ENCODE measurements around the gene PPP2R3B. TPM values are rescaled to one million over a fixed set of nuclear protein-coding genes. Genes with fewer than 3 reads are reported as not detected.

PPP2R3B gene
- polyA plus RNA-seq, 1 donor (not counting 4 experiments of a cell fraction or from before 2014, with no cell fraction given) = 6.6 TPM

DNA sequence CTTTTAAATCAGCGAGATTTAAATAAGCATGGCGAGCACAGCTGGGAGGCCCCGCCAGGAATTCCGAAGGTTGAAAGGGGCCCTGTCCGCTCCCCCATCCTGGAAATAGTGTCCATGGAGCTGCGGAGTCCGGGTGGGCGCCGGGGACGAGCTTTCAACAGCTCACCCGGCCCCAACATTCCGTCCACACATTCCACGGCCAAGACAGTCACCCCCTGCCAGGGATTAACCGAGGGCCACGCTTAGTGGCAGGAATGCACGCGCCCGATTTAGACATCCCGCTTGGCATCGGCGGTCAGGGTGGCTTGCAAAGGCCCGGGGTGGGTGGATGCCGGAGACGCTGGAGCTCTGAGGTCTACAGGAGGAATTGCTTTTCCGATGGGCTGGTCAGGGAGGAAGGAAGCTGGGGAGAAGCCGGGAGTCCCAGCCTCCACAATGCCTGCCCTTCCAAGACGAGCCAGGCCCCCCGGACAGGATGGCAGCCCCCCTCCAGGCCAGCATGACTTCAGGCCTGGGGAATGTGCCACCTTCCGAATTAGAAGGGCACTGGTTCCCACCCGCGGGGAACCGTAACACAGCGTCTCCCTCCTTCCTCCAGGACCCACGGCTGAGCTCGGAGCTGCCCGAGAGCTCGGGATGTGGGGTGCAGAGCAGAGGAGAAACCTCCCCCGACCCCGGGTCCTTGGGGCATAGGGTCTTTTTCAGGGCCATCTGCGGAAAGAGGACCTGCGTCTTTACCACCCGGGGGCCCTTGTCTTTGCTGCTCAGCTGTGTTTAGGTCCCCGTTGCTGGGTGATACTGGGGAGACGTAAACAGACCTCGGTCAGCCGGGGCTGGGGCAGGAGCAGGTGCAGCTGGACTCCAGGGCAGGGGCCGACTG is 26.9 kb upstream of the PPP2R3B start:
- DNase-seq (ENCODE audit: low read depth, low spot score) = no peak
- no peak overlapping the region for H2AFZ ChIP-seq (ENCODE audit: control insufficient read depth, low read length)
- dilution Hi-C loops (cut with MboI; ENCODE audit: extremely low pct_ligation_motif_present, low sequenced_read_pairs) = no loop called here
- no peak for TF ChIP-seq EZH2 (IDR thresholded peaks at IDR 0.05; ENCODE audit: low read length)
- TF ChIP-seq, protein P1, sequence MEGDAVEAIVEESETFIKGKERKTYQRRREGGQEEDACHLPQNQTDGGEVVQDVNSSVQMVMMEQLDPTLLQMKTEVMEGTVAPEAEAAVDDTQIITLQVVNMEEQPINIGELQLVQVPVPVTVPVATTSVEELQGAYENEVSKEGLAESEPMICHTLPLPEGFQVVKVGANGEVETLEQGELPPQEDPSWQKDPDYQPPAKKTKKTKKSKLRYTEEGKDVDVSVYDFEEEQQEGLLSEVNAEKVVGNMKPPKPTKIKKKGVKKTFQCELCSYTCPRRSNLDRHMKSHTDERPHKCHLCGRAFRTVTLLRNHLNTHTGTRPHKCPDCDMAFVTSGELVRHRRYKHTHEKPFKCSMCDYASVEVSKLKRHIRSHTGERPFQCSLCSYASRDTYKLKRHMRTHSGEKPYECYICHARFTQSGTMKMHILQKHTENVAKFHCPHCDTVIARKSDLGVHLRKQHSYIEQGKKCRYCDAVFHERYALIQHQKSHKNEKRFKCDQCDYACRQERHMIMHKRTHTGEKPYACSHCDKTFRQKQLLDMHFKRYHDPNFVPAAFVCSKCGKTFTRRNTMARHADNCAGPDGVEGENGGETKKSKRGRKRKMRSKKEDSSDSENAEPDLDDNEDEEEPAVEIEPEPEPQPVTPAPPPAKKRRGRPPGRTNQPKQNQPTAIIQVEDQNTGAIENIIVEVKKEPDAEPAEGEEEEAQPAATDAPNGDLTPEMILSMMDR (optimal IDR thresholded peaks at IDR 0.05 in 1 of 3, IDR thresholded peaks at IDR 0.05 in 1 of 3, conservative IDR thresholded peaks at IDR 0.05 in 1 of 3; ENCODE audit: extremely low read depth in 1 of 3, insufficient read depth in 2 of 3, low read length in 3 of 3) = no peak
- H3K9ac ChIP-seq (ENCODE audit: control insufficient read depth, extremely low read depth, insufficient read depth, low read length) = no peak overlapping the region
- H3K9me1 ChIP-seq (ENCODE audit: control insufficient read depth, extremely low read depth, insufficient read depth, low read length) = no peaks in the 10 kb centered on the region
- H3K36me3 ChIP-seq (ENCODE audit: control insufficient read depth in 2 of 2, extremely low read depth in 1 of 2, insufficient read depth in 2 of 2, low read length in 2 of 2) = no peaks in the 10 kb centered on the region
- H3K27ac ChIP-seq (ENCODE audit: control insufficient read depth, insufficient read depth, low read length) = no peak overlapping the region
- no peak for FAIRE-seq
- no peak overlapping the region for H3K4me2 ChIP-seq (ENCODE audit: control insufficient read depth, extremely low read depth, insufficient read depth, low read depth, low read length)
- no peaks in the 10 kb centered on the region for H4K20me1 ChIP-seq (ENCODE audit: control insufficient read depth, extremely low read depth, insufficient read depth, low read length)
- H3K4me3 ChIP-seq (ENCODE audit: control insufficient read depth in 2 of 3, extremely low read depth in 1 of 3, insufficient read depth in 2 of 3, low read depth in 1 of 3, low read length in 3 of 3) = no peak overlapping the region
- no peaks in the 10 kb centered on the region for H3K79me2 ChIP-seq (ENCODE audit: control insufficient read depth, insufficient read depth, low read length)
- no peaks in the 10 kb centered on the region for H3K27me3 ChIP-seq (ENCODE audit: control insufficient read depth, extremely low read depth, insufficient read depth, low read length)
- peaks cover 2% of the 10 kb centered on the region for H3K9me3 ChIP-seq (ENCODE audit: control insufficient read depth, low read depth, low read length)
- H3K4me1 ChIP-seq (ENCODE audit: control insufficient read depth, extremely low read depth, insufficient read depth, low read length) = no peaks in the 10 kb centered on the region

DNA sequence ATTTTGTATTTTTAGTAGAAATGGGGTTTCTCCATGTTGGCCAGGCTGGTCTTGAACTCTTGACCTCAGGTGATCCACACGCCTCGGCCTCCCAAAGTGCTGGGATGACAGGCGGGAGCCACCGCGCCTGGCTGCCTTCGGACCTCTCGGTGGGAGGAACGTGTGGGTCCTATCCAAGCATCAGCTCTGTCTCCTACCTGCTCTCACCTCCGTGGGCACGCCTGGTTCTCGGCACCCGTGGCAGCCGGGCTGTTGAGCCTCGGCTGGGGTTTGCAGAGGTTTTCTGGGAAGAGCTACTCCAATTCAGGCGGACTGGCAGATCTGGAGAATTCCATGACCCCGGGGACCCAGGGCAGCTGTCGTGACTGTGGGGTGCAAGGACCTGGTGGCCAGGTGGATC is 23.6 kb upstream of the PPP2R3B start:
- Histone ChIP-seq H3K9me1 (ENCODE audit: control insufficient read depth, extremely low read depth, insufficient read depth, low read length) (no peaks in the 10 kb centered on the region), H3K4me1 (ENCODE audit: control insufficient read depth, extremely low read depth, insufficient read depth, low read length) (no peaks in the 10 kb centered on the region), H3K36me3 (ENCODE audit: control insufficient read depth in 2 of 2, extremely low read depth in 1 of 2, insufficient read depth in 2 of 2, low read length in 2 of 2) (no peaks in the 10 kb centered on the region), H3K27ac (ENCODE audit: control insufficient read depth, insufficient read depth, low read length) (no peak overlapping the region), H3K9ac (ENCODE audit: control insufficient read depth, extremely low read depth, insufficient read depth, low read length) (no peak overlapping the region), H3K27me3 (ENCODE audit: control insufficient read depth, extremely low read depth, insufficient read depth, low read length) (no peaks in the 10 kb centered on the region), H3K4me3 (ENCODE audit: control insufficient read depth in 2 of 3, extremely low read depth in 1 of 3, insufficient read depth in 2 of 3, low read depth in 1 of 3, low read length in 3 of 3) (no peak overlapping the region), H2AFZ (ENCODE audit: control insufficient read depth, low read length) (no peak overlapping the region), H3K9me3 (ENCODE audit: control insufficient read depth, low read depth, low read length) (no peaks in the 10 kb centered on the region), H4K20me1 (ENCODE audit: control insufficient read depth, extremely low read depth, insufficient read depth, low read length) (no peaks in the 10 kb centered on the region), H3K79me2 (ENCODE audit: control insufficient read depth, insufficient read depth, low read length) (no peaks in the 10 kb centered on the region), H3K4me2 (ENCODE audit: control insufficient read depth, extremely low read depth, insufficient read depth, low read depth, low read length) (no peak overlapping the region)
- FAIRE-seq (no peak), DNase-seq (ENCODE audit: low read depth, low spot score) (no peak)
- TF ChIP-seq, protein P1 (optimal IDR thresholded peaks at IDR 0.05 in 1 of 3, IDR thresholded peaks at IDR 0.05 in 1 of 3, conservative IDR thresholded peaks at IDR 0.05 in 1 of 3; ENCODE audit: extremely low read depth in 1 of 3, insufficient read depth in 2 of 3, low read length in 3 of 3) = no peak
- TF ChIP-seq EZH2 (IDR thresholded peaks at IDR 0.05; ENCODE audit: low read length) = no peak
- dilution Hi-C loops (cut with MboI; ENCODE audit: extremely low pct_ligation_motif_present, low sequenced_read_pairs) = no loop called here
